Ishikawa (cell line): ENCODE measurements around the gene EIF3A.

Source experiments
- EP300 ChIP-seq: IDR thresholded peaks from 2 replicates; pipeline ENCODE4 v1.6.1; 2012; ENCODE audit warnings: borderline replicate concordance
- MAX ChIP-seq: IDR thresholded peaks from 2 replicates; pipeline ENCODE4 v1.6.1; 2012
- NFIC ChIP-seq: IDR thresholded peaks from 2 replicates; pipeline ENCODE4 v1.6.1; 2012
- RAD21 ChIP-seq: IDR thresholded peaks from 2 replicates; pipeline ENCODE4 v1.6.1; 2012; ENCODE audit warnings: low read depth

- TF ChIP-seq RAD21 (peak; percentile 48), EP300 (peak; percentile 71; the same call in 1 of the 2 replicates), MAX (peak; percentile 89), NFIC (peak; percentile 99)
Observed at GRCh38 chr10:119025336-119025735, 55.3 kb downstream of the EIF3A start.
